GM18519 (cell line): ENCODE results near the gene PLA2G2C.

Source experiments
- ATAC-seq: cut with Tn5 transposase; IDR thresholded peaks from one replicate; pipeline ENCODE4 v1.9.1; 2021; ENCODE audit warnings: mild to moderate bottlenecking, moderate library complexity; ENCODE audit not compliant: unreplicated experiment, low FRiP score

PLA2G2C gene

DNA sequence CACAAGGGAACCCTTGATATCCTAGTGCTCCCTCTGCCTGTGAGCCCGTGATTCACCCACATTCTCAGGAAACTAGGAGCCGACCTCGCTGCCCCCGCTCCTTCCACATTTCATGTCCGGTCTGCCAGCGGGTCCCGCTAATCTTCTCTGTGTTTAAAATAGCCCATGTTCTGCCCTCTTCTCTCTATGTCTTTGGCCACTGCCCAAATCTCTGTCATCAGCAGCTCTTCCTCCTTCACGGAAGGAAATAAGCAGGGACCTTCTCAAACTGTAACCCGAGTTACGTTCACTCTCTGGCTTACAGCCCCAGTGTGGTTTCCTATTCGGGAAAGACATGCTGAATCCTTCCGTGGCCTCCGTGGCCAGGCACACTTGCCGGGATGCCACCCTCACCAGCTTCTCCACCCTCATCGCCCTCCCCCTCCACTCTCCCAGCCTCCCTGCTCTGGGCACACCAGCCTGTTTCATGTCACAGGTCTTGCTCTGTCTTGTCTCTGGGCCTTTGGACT lies 21.6 kb downstream of the PLA2G2C start:
- ATAC-seq = no peak

DNA sequence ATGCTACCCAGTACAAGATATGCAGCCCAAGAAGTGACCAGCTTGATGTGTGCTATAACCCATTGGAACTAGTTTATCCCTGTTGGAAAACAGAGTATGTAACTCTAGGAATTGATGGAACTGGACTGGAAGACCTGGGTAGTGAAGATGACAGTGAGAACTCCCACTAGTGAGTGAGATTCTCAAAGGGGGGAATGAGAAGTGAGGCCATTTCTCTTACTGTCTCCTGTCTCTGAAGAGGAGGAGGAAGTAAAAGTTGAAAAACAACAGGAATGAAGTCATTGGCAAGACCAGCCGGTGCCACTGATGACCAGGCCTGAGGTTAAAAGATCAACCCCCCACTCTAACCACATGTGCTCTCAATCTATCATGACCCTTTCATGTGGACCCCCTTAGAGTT lies 26.3 kb downstream of the PLA2G2C start:
- ATAC-seq = no peak

- no peak for ATAC-seq
Observed at GRCh38 chr1:20158358-20159070, 27.8 kb downstream of the PLA2G2C start.

DNA sequence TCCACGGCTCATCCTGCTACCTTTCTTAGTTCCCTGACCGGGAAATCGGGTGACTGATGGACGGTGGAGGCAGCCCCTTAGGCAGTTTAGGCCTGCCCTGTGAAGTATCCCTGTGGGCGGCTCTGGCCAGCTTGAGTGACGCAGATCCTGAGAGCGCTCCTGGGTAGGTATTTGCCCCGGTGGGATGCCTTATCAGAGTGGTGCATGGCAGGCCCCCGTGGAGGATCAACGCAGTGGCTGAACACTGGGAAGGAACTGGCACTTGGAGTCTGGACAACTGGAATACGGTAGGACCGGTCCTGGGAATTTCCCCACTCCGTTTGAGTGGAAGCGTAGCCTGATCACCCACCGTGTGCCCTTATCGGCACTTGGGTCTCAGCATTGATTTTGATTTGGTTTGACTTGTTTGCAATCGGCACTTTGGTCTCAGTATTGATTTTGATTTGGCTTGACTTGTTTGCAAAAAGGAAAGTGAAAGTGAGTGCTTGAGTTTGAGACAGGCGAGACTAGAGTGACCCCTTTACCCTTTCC lies 32.0 kb downstream of the PLA2G2C start:
- no peak for ATAC-seq

DNA sequence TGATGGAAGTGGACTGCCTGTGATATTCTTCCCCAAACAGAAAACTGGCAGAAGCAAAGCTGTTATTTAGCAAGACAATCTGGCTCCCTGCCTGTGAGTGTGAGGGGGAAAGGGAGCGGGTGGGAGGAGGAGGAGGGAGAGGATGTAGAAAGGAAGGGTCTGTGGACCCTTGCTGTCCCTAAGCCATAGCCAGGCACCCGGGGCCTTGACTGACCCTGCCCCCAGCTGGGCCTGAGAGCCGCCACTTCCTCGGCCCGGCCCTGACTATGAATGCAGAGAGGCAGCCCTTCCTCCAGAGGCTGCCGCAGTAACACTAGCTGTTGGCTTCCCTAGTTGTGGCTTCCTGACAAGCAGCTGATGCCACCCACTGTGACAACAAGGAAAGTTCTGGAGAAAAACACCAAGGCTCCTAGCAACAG lies 33.3 kb downstream of the PLA2G2C start:
- no peak for ATAC-seq

DNA sequence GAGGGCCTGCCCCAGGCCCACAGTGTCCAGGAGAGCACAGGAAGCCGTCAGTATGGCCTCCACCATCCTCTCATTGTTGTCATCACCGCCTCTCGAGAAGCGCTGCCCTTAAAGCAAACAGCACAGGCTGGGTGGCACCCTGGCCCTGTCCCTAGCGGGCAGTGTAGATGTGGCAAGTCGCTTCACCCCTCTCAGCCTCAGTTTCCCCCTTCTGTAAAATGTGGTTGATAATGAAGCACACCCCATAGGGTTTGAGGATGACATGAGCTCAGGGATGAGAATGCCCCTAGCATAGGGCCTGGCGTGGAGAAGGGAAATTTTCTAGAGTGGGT lies 33.8 kb downstream of the PLA2G2C start:
- ATAC-seq = no peak

DNA sequence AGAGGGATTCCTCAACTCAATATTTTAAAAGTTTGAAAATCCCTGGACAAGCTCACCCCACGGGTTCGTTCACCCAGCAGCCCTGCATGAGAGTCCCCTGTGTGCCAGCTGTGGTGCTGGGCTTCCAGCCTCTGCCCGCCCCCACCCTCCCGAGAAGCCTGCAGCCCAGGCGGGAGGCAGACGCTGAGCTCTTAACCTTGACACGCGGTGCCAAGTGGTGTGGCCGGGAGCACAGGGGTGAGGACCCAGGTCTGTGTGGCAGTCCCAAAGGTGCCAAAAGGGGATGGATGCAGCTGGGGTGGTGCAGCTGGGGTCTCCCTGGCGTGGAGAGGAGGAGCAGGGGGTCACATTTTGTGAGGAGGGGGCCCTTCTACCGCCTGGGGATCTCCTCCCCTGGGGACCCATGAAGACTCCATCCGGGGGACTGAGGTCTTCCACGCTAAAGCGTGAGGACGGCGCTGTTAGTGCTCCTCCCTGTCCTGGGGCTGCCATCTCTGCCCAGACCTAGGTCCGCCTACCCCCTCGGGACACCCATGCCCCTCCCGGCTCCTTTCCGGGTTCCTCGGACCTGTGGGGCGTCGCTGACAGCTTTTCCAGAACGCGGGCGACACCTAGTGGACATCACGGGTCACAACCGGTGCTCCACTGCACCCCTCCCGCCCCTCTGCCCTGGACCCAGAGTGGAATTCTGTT lies 34.3 kb downstream of the PLA2G2C start:
- no peak for ATAC-seq

- no peak for ATAC-seq
Observed at GRCh38 chr1:20150969-20151368, 35.3 kb downstream of the PLA2G2C start.

DNA sequence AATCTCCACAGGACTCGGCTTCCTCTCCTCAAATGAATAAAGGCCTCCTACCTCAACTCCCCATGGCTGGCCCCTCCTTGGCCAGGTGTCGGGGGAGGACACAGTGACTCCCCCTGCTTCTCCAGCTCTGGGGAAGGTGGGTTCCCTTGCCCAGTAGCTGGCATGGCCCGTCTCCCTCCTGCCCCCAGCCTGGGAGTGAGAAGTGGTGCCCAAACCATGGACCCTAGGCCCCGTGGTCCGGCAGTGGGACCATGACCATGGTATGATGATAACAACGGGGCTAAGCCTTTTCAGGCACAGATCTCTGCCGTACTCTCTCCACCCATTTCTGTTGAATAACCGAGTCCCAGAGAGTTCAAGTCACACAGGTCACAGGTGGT lies 36.0 kb downstream of the PLA2G2C start:
- ATAC-seq = no peak

DNA sequence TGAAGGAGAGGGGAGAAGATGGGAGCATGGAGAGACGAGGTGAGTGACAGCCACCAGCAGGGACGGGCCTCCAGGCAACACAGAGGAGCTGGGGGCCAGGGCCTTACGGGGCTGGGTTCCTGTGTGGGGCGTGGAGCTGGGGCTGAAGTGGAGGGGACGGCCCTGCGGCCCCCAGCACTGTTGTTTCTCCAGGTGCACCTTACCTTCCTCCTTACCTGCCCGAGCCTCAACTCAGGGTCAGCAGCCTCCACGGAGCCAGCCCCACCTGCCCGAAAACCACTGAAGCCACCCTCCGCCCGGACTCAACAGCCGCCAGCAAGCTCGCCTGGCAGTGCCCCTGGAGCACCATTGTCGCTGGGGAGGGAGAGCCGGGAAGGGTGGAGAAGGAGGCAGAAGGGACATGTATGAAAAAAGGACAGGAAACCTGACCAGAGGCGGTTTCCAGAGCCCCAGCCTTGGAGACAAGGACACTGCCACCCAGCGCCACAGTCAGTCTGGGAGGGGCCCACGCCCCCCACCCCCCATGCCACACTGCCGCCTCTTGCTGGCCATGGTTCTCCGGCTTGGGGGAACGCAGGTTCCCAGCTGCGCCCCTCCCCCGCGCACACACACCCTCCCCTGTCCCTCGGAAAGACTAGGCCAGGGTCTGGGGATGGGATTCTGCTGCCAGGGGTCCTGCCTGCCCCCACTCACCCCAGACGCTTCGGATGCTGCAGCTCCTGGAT lies 36.6 kb downstream of the PLA2G2C start:
- ATAC-seq = no peak

DNA sequence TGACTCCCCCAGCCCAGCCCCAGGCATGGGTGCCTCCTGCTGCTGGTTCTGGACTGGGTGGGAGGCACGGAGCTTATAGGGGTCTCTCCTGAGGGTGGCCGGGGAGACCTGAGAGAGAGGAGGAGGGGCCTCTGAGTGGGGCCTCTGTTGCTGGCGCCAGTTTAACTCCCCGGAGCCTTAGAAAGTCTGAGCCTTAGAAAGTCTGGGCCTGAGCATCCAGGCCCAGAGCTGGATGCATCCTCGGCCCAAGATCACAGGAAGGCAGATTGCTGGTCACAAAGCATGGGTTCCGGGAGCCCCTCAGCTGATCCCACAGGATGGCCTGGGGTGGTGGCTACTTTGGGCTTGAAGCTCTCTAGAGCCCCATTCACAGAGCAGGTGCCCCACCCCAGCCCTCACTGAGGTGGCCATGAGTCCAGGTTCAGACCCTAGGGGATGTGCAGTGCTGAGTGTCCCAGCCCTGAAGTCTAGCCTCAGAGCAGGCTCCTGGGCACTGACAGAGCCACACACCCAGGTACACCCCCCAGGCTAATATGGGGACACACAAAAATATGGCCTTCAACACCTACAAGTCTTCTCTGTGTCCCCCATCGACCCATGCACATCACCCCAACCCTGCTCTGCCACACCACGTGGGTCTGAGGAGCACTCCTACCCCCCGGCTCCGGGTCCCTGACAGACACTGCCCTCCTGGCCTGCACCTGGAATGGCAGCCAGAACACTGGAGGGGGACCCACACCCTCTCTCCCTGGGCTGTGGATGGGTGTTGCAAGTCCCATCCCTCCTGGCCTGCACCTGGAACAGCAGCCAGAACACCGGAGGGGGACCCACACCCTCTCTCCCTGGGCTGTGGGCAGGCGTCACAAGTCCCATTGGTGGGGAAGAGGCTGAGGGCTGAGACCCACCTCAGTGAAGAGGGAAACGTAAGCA lies 37.5 kb downstream of the PLA2G2C start:
- ATAC-seq = no peak

DNA sequence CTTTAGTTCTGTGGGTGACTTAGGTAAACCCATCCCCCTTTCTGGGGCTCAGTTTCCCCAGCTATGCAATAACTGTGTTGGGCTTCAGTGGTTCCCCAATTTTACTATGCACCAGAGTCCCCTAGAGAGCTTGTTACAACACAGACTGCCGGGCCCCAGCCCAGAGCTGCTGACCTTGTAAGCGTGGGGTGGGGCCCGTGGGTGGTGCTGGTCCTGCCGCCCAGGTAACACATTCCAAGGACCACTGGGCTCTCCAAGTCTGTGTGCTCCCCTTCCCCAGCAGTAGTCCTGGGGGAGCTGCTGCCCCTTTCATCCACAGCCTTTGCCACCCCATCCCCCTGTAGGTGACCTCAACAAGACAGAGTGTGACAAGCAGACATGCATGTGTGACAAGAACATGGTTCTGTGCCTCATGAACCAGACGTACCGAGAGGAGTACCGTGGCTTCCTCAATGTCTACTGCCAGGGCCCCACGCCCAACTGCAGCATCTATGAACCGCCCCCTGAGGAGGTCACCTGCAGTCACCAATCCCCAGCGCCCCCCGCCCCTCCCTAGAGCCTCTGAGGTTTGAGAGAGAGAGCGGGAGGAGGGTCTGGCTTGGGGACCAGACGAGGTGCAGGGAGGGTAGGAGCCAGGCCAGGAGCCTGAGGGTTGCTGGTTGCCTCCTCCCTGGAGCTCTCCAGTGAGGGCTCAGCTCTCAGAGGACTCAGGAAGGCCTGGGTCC lies 38.3 kb downstream of the PLA2G2C start:
- ATAC-seq = no peak

DNA sequence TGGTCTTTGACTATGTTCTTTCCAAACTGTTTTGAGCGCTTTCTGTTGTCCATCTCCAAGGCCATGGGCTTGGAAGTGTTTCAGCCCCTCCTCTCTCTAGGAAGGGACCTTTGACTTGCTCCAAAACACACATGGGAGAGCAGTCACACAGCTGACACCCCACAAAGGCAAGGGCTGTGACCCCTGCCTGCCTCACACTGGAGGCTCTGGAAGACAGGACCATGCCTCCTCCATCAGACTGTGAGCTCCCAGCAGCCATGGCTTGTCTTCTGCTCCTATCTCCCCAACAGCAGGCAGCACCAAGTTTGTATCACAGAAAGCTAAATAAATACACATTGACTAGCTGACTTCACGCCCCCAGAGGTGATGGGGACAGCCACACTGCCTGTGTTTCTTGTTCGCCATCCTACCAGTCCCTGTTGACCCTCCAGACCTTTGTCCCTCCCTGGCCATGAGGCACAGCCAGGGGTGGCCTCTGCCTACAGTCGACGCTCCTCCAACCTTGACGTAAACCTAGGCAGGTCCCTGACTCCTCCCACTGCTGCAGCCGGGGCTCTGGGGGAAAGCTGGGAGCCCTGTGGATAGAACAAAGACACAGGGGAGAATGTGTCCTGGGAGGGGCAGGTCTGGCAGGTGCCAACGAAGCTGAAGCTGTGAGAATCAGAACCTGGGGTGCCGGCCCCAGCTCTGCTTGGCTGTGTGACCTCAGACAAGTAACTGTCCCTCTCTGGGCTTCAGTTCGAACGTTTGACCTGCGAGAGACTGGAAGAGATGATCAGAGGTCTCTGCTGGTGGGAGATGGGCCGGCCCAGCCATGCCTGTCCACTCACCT lies 42.4 kb downstream of the PLA2G2C start:
- ATAC-seq = no peak

DNA sequence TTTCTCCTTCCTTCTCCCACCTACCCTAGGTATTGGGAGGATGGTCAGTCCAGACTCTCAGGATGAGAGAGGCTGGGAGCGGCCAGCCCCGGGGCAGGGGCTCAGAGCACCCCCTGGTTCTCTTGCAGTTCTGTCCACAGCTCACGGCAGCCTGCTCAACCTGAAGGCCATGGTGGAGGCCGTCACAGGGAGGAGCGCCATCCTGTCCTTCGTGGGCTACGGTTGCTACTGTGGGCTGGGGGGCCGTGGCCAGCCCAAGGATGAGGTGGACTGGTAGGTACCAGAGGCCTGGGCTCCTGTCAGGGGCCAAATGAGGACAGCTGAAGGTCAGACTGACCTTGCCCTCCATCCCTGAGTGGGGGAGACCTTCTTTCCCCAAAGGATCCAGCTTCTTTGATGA lies 43.0 kb downstream of the PLA2G2C start:
- ATAC-seq = no peak

DNA sequence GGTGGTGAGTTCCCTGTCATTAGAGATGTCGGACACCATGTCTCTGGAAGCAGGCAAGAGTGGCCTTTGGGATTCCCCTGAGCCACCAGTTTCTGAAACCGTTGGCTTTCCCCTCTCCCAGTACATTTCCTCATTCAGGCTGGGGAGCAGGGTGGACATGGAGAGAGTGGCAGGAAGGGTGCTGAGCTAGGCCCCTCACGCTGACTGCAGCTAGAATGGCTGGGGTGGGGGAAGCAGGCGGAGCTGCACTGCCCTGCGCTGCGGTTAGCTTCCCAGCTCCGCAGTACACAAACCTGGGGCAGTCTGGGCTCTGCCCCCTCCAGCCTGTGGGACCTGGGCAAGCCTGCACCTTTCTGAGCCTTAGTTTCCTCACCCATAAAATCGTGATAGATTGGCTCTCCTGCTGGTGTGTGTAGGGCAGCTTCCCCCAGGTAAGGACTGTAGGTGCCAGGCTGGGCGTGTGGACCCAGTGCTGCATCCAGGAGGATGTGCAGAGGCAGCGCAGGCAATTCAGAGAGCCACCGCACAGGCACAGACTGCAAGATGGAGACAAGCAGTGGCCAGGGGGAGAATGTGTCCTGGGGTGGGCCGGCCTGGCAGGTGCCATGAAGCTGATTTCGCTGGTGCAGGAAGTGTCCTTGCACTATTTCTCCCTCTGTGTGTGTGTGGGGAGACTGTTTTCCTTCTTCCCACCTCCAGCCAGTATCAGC lies 44.2 kb downstream of the PLA2G2C start:
- ATAC-seq = no peak

GRCh38 chr1:20141466-20141865 lies 44.9 kb downstream of the PLA2G2C start:
- ATAC-seq = no peak

DNA sequence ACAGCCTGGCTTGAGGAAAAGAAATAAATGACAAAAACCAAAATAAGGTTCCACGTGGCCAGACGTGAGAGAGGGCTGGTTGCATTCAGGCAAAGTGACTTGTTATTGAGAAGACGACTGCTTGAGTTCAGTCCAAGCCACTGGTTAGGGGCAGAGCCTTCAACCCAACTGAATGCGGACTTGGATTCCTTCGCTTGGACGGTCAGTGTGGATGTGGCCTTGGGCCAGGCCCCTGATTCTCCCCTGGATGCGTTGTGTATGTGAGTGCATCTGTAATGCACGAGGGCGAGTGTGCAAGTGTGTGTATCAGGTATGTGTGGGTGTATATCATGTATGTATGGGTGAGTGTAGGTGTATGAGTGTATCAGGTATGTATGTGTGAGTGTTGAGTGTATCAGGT lies 45.3 kb downstream of the PLA2G2C start:
- no peak for ATAC-seq
